Hepatocyte (in vitro differentiated cells): ENCODE measurements around the gene GALC. TPM values are rescaled to one million over a fixed set of nuclear protein-coding genes. Genes with fewer than 3 reads are reported as not detected.

Experiments
- DNase-seq: peaks from one replicate; pipeline ENCODE4 v3.0.0-alpha.2; 2016; ENCODE audit warnings: low spot score
- H2AFZ ChIP-seq: fragments of 200-600 bp; sonication (generic); 2 replicates; pipeline ENCODE4 v1.6.0; 2016; ENCODE audit warnings: antibody characterized with exemption, mild to moderate bottlenecking
- H3K27ac ChIP-seq: fragments of 200-600 bp; sonication (generic); 2 replicates; pipeline ENCODE4 v1.5.1; 2016; ENCODE audit warnings: mild to moderate bottlenecking
- H3K27me3 ChIP-seq: fragments of 200-600 bp; sonication (generic); 2 replicates; pipeline ENCODE4 v1.6.1; 2016
- H3K36me3 ChIP-seq: fragments of 200-600 bp; sonication (generic); replicated peaks from 2 replicates; pipeline ENCODE4 v1.5.1; 2016; ENCODE audit warnings: low read depth; ENCODE audit not compliant: insufficient read depth
- H3K4me1 ChIP-seq: fragments of 200-600 bp; sonication (generic); 2 replicates; pipeline ENCODE4 v1.5.1; 2016; ENCODE audit warnings: mild to moderate bottlenecking, moderate library complexity; ENCODE audit not compliant: insufficient read depth
- H3K4me2 ChIP-seq: fragments of 200-600 bp; sonication (generic); 2 replicates; pipeline ENCODE4 v1.6.0; 2016
- H3K4me3 ChIP-seq: fragments of 200-600 bp; sonication (generic); 2 replicates; pipeline ENCODE4 v1.5.1; 2016; ENCODE audit warnings: mild to moderate bottlenecking
- H3K79me2 ChIP-seq: fragments of 200-600 bp; sonication (generic); 2 replicates; pipeline ENCODE4 v1.6.0; 2017; ENCODE audit warnings: mild to moderate bottlenecking
- H3K9me2 ChIP-seq: fragments of 200-600 bp; sonication (generic); replicated peaks from 2 replicates; pipeline ENCODE4 v1.6.0; 2017; ENCODE audit warnings: mild to moderate bottlenecking; ENCODE audit not compliant: insufficient read depth
- H3K9me3 ChIP-seq: fragments of 200-600 bp; sonication (generic); 2 replicates; pipeline ENCODE4 v1.5.1; 2016; ENCODE audit warnings: low read depth, mild to moderate bottlenecking
- H4K20me1 ChIP-seq: fragments of 200-600 bp; sonication (generic); 2 replicates; pipeline ENCODE4 v1.6.0; 2016; ENCODE audit warnings: mild to moderate bottlenecking; ENCODE audit not compliant: insufficient read depth, poor library complexity, severe bottlenecking
- CTCF ChIP-seq: fragments of 200-600 bp; sonication (generic); IDR thresholded peaks from 2 replicates; pipeline ENCODE4 v1.5.1; 2016; ENCODE audit warnings: antibody characterized with exemption, mild to moderate bottlenecking; ENCODE audit not compliant: poor library complexity
- EZH2 ChIP-seq: fragments of 200-600 bp; sonication (generic); IDR thresholded peaks from 2 replicates; pipeline ENCODE4 v1.6.1; 2016; ENCODE audit warnings: antibody characterized with exemption, mild to moderate bottlenecking, borderline replicate concordance
- EZH2phosphoT487 ChIP-seq: fragments of 200-600 bp; sonication (generic); IDR thresholded peaks from one replicate; pipeline ENCODE4 v1.6.1; 2018; ENCODE audit warnings: antibody characterized with exemption, mild to moderate bottlenecking, low read depth, moderate library complexity; ENCODE audit not compliant: unreplicated experiment, severe bottlenecking
- WGBS: methylation state at CpG from one replicate; pipeline ENCODE4 v1.1.6; 2016; ENCODE audit warnings: low lambda C conversion rate; ENCODE audit errors: missing lambda C conversion rate; 5-methylcytosine and 5-hydroxymethylcytosine counted together
- polyA plus RNA-seq: library from polyadenylated mRNA; unstranded; fragments of >200 nt; fragmentation: Nextera tagmentation; extraction: Ambion mirVana; gene quantifications from 2 replicates; pipeline ENCODE4 v1.2.1, GENCODE V29; 2016
- total RNA-seq: library from RNA; depleted of rRNA; stranded (reverse); fragments of >200 nt; gene quantifications from 2 replicates; pipeline ENCODE4 v1.2.3, GENCODE V29; 2014

Gene GALC
- total and polyA plus RNA-seq, 2 experiments from 2014 or later, result 23.0 to 47.5 TPM

- peak; percentile 66 for TF ChIP-seq CTCF
- TF ChIP-seq EZH2, result no peak
- Histone ChIP-seq H3K27ac (no peak overlapping the region), H3K4me3 (no peak overlapping the region), H3K4me1 (no peaks in the 10 kb centered on the region), H3K9me2 (no peaks in the 10 kb centered on the region), H2AFZ (no peak overlapping the region), H4K20me1 (no peaks in the 10 kb centered on the region), H3K79me2 (no peaks in the 10 kb centered on the region), H3K36me3 (no peaks in the 10 kb centered on the region), H3K4me2 (no peak overlapping the region), H3K27me3 (no peaks in the 10 kb centered on the region), H3K9me3 (no peaks in the 10 kb centered on the region)
- peak; percentile 56 for DNase-seq
- 28% methylated on average over 4 of the region's 4 CpGs for WGBS
Observed at GRCh38 chr14:87944987-87945604, 47.9 kb downstream of the GALC start.

GRCh38 chr14:87940894-87941293 lies 52.1 kb downstream of the GALC start:
- 95% methylated on average over 2 of the region's 2 CpGs for WGBS
- H2AFZ ChIP-seq, result no peak overlapping the region
- no peaks in the 10 kb centered on the region for H3K4me1 ChIP-seq
- no peaks in the 10 kb centered on the region for H4K20me1 ChIP-seq
- TF ChIP-seq CTCF (no peak), EZH2phosphoT487 (no peak), EZH2 (no peak)
- DNase-seq, result no peak
- H3K79me2 ChIP-seq, result no peaks in the 10 kb centered on the region
- no peaks in the 10 kb centered on the region for H3K9me3 ChIP-seq
- no peak overlapping the region for H3K4me3 ChIP-seq
- no peak overlapping the region for H3K27ac ChIP-seq
- H3K27me3 ChIP-seq, result no peaks in the 10 kb centered on the region
- H3K36me3 ChIP-seq, result no peaks in the 10 kb centered on the region
- H3K9me2 ChIP-seq, result no peaks in the 10 kb centered on the region
- H3K4me2 ChIP-seq, result no peak overlapping the region

GRCh38 chr14:87940382-87940781 lies 52.6 kb downstream of the GALC start:
- Histone ChIP-seq H3K4me3 (no peak overlapping the region), H3K9me3 (no peaks in the 10 kb centered on the region), H3K36me3 (no peaks in the 10 kb centered on the region), H4K20me1 (no peaks in the 10 kb centered on the region), H3K27ac (no peak overlapping the region), H3K4me1 (no peaks in the 10 kb centered on the region), H3K9me2 (no peaks in the 10 kb centered on the region), H3K79me2 (no peaks in the 10 kb centered on the region), H2AFZ (no peak overlapping the region), H3K4me2 (no peak overlapping the region), H3K27me3 (no peaks in the 10 kb centered on the region)
- DNase-seq, result no peak
- TF ChIP-seq EZH2phosphoT487 (no peak), EZH2 (no peak), CTCF (no peak)
- 94% methylated on average over 3 of the region's 3 CpGs for whole genome bisulfite sequencing

- H3K4me1 ChIP-seq, result no peaks in the 10 kb centered on the region
- no peaks in the 10 kb centered on the region for H3K9me3 ChIP-seq
- no peak overlapping the region for H3K27ac ChIP-seq
- no peaks in the 10 kb centered on the region for H3K79me2 ChIP-seq
- no peak overlapping the region for H3K4me2 ChIP-seq
- no peak for TF ChIP-seq EZH2phosphoT487
- no peak for TF ChIP-seq CTCF
- no peak for TF ChIP-seq EZH2
- H3K36me3 ChIP-seq, result no peaks in the 10 kb centered on the region
- no peak overlapping the region for H3K4me3 ChIP-seq
- H2AFZ ChIP-seq, result no peak overlapping the region
- no peaks in the 10 kb centered on the region for H3K9me2 ChIP-seq
- H3K27me3 ChIP-seq, result no peaks in the 10 kb centered on the region
- H4K20me1 ChIP-seq, result no peaks in the 10 kb centered on the region
- DNase-seq, result no peak
- 55% methylated on average over 1 of the region's 1 CpG for WGBS
Observed at GRCh38 chr14:87935886-87936285, 57.1 kb downstream of the GALC start.
